Measurements from ENCODE around the gene TTC31. TPM values are rescaled to one million over a fixed set of nuclear protein-coding genes. Genes with fewer than 3 reads are reported as not detected.
A peak's percentile ranks its signal among the peaks of the same experiment; 100 is the strongest.

The TTC31 gene
- total and polyA plus RNA-seq, 2 experiments from 2014 or later: 15.9 to 20.4 TPM

- Histone ChIP-seq H3K79me2 (ENCODE audit: insufficient read depth) (no peaks in the 10 kb centered on the region), H3K27ac (no peak overlapping the region), H3F3A (ENCODE audit: insufficient read depth) (no peaks in the 10 kb centered on the region), H3K4me2 (ENCODE audit: unreplicated experiment) (no peak overlapping the region), H3K4me1 (ENCODE audit: insufficient read depth) (no peaks in the 10 kb centered on the region), H2AFZ (no peak overlapping the region), H3K9me2 (ENCODE audit: insufficient read depth) (no peaks in the 10 kb centered on the region), H3K36me3 (ENCODE audit: low read depth) (no peaks in the 10 kb centered on the region), H3K4me3 (no peak overlapping the region), H4K20me1 (ENCODE audit: insufficient read depth) (no peaks in the 10 kb centered on the region), H3K9ac (no peak overlapping the region), H3K27me3 (replicated peaks; ENCODE audit: insufficient read depth) (peaks cover 64% of the 10 kb centered on the region), H3K9me3 (ENCODE audit: low read depth) (no peaks in the 10 kb centered on the region)
- in situ Hi-C loops (cut with MboI): no loop called here
- TF ChIP-seq EZH2 (IDR thresholded peaks at IDR 0.05; ENCODE audit: insufficient read depth, poor library complexity, severe bottlenecking): no peak
- 0 out of 2 replicates have a peak, but pooled peaks have one; percentile 1 for TF ChIP-seq EZH2phosphoT487 (IDR thresholded peaks at IDR 0.05; ENCODE audit: insufficient read depth, low read depth)
- no peak for DNase-seq
- 9 to 18% methylated on average over 15 to 30 of the region's 36 CpGs for WGBS, 2 experiments (ENCODE audit: low coverage in 1 of 2, low lambda C conversion rate in 2 of 2, missing lambda C conversion rate in 2 of 2)
Observed at GRCh38 chr2:74512744-74513604, 30.1 kb downstream of the TTC31 start.

- H3K9ac ChIP-seq: no peak overlapping the region
- no peak overlapping the region for H3K4me3 ChIP-seq
- no peaks in the 10 kb centered on the region for H3K9me3 ChIP-seq (ENCODE audit: low read depth)
- peaks cover 72% of the 10 kb centered on the region for H3K27me3 ChIP-seq (replicated peaks; ENCODE audit: insufficient read depth)
- DNase-seq: peak; percentile 45
- no peaks in the 10 kb centered on the region for H4K20me1 ChIP-seq (ENCODE audit: insufficient read depth)
- WGBS, 2 experiments (ENCODE audit: low coverage in 1 of 2, low lambda C conversion rate in 2 of 2, missing lambda C conversion rate in 2 of 2): 13 to 14% methylated on average over 42 to 45 of the region's 52 CpGs
- H3K4me1 ChIP-seq (ENCODE audit: insufficient read depth): no peaks in the 10 kb centered on the region
- H3K36me3 ChIP-seq (ENCODE audit: low read depth): no peaks in the 10 kb centered on the region
- no peak overlapping the region for H3K4me2 ChIP-seq (ENCODE audit: unreplicated experiment)
- no peaks in the 10 kb centered on the region for H3F3A ChIP-seq (ENCODE audit: insufficient read depth)
- H3K9me2 ChIP-seq (ENCODE audit: insufficient read depth): no peaks in the 10 kb centered on the region
- TF ChIP-seq EZH2phosphoT487 (IDR thresholded peaks at IDR 0.05; ENCODE audit: insufficient read depth, low read depth): no peak; the same call in 1 of the 2 replicates
- peak; percentile 94 for TF ChIP-seq EZH2 (IDR thresholded peaks at IDR 0.05; ENCODE audit: insufficient read depth, poor library complexity, severe bottlenecking)
- in situ Hi-C loops (cut with MboI): no loop called here
- H3K27ac ChIP-seq: no peak overlapping the region
- H3K79me2 ChIP-seq (ENCODE audit: insufficient read depth): no peaks in the 10 kb centered on the region
- H2AFZ ChIP-seq: no peak overlapping the region
Observed at GRCh38 chr2:74513605-74514367, 30.9 kb downstream of the TTC31 start.

- DNase-seq: peak; percentile 42
- no peak within 1 kb of the TSS for H3K9ac ChIP-seq
- no peaks in the 10 kb centered on the region for H3K9me2 ChIP-seq (ENCODE audit: insufficient read depth)
- no peaks in the 10 kb centered on the region for H3K9me3 ChIP-seq (ENCODE audit: low read depth)
- 5% methylated on average over 73 to 80 of the region's 82 CpGs for WGBS, 2 experiments (ENCODE audit: low coverage in 1 of 2, low lambda C conversion rate in 2 of 2, missing lambda C conversion rate in 2 of 2)
- H3K4me3 ChIP-seq: no peak within 1 kb of the TSS
- H3K36me3 ChIP-seq (ENCODE audit: low read depth): no peaks in the 10 kb centered on the region
- no peaks in the 10 kb centered on the region for H3K79me2 ChIP-seq (ENCODE audit: insufficient read depth)
- no peak within 1 kb of the TSS for H3K4me2 ChIP-seq (ENCODE audit: unreplicated experiment)
- peaks cover 80% of the 10 kb centered on the region for H3K27me3 ChIP-seq (replicated peaks; ENCODE audit: insufficient read depth)
- no peaks in the 10 kb centered on the region for H3K4me1 ChIP-seq (ENCODE audit: insufficient read depth)
- no peak within 1 kb of the TSS for H2AFZ ChIP-seq
- no peaks in the 10 kb centered on the region for H3F3A ChIP-seq (ENCODE audit: insufficient read depth)
- no peak within 1 kb of the TSS for H3K27ac ChIP-seq
- H4K20me1 ChIP-seq (ENCODE audit: insufficient read depth): no peaks in the 10 kb centered on the region
- in situ Hi-C loops (cut with MboI): no loop called here
- peak; percentile 13; the same call in 1 of the 2 replicates for TF ChIP-seq EZH2phosphoT487 (IDR thresholded peaks at IDR 0.05; ENCODE audit: insufficient read depth, low read depth)
- TF ChIP-seq EZH2 (IDR thresholded peaks at IDR 0.05; ENCODE audit: insufficient read depth, poor library complexity, severe bottlenecking): peak; percentile 73
Observed at GRCh38 chr2:74514368-74515270, 31.7 kb downstream of the TTC31 start, which contains the start of gene TLX2. TSS of gene TLX2 (plus strand) at chr2:74514450. CDS start at chr2:74514807, 357 bp downstream.

Data from GM23248 (cell line).